GM18907 (cell line): ENCODE measurements around the gene PPP1R18.
A peak's percentile ranks its signal among the peaks of the same experiment; 100 is the strongest.
"Not testable (repeated sequence)": the region's sequence is repeated elsewhere in the genome, so short reads cannot be mapped to it uniquely, and the experiment has no call there.

Experiments used
- ATAC-seq: cut with Tn5 transposase; IDR thresholded peaks from one replicate; pipeline ENCODE4 v1.9.1; 2021; ENCODE audit warnings: mild to moderate bottlenecking, moderate library complexity; ENCODE audit not compliant: unreplicated experiment

The PPP1R18 gene, protein sequence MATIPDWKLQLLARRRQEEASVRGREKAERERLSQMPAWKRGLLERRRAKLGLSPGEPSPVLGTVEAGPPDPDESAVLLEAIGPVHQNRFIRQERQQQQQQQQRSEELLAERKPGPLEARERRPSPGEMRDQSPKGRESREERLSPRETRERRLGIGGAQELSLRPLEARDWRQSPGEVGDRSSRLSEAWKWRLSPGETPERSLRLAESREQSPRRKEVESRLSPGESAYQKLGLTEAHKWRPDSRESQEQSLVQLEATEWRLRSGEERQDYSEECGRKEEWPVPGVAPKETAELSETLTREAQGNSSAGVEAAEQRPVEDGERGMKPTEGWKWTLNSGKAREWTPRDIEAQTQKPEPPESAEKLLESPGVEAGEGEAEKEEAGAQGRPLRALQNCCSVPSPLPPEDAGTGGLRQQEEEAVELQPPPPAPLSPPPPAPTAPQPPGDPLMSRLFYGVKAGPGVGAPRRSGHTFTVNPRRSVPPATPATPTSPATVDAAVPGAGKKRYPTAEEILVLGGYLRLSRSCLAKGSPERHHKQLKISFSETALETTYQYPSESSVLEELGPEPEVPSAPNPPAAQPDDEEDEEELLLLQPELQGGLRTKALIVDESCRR

DNA sequence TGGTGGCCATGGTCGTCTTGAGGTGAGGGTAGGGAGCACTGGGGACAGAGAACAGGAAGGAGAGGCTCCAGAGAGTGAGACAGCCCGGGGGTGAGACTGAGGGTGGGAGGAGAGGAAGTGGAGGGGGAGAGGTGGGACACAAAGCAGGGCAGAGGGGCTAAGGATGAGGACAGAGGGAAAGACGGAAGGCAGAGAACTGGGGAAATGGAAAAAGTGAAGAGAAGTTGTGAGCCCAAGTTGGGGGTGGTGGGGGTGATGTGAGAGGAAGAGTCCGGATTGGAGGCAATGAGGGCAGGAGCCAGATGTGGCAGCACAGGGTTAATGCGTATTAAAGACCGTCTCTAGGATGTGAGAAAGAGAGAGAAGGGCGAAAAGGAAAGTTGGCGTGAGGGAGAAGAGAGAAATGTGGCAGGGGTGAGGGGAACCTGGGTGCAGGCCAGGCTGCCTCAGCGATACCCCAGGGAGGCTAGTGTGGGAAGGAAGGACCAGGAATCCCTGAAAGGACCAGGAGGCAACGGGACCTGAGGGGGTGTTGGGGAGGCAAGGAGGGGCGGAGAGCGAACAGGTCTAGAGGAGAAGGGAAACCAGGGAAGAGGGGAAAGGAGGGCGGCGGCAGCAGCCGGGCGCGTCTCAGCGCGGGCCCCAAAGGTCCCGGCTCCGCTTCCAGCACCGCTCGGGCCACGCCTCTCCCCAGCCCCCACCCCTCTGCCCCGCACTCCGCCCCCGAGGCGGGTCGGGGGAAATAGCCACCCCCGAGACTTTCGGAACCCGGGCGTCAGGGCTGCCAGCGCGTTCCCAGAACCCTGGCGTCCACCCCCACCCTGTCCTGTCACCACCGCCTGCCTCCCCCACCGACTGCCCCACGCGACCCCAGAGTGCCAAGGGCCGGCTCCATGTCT, at the start of gene PPP1R18:
PPP1R18 (minus strand) TSS at position 637 of the 899 bp plus-strand sequence; CDS start at position 10, 627 bp downstream.
- ATAC-seq, result peak; percentile 14

- ATAC-seq, result no peak
Measured at GRCh38 chr6:30735668-30736314, 49.3 kb upstream of the PPP1R18 start.

DNA sequence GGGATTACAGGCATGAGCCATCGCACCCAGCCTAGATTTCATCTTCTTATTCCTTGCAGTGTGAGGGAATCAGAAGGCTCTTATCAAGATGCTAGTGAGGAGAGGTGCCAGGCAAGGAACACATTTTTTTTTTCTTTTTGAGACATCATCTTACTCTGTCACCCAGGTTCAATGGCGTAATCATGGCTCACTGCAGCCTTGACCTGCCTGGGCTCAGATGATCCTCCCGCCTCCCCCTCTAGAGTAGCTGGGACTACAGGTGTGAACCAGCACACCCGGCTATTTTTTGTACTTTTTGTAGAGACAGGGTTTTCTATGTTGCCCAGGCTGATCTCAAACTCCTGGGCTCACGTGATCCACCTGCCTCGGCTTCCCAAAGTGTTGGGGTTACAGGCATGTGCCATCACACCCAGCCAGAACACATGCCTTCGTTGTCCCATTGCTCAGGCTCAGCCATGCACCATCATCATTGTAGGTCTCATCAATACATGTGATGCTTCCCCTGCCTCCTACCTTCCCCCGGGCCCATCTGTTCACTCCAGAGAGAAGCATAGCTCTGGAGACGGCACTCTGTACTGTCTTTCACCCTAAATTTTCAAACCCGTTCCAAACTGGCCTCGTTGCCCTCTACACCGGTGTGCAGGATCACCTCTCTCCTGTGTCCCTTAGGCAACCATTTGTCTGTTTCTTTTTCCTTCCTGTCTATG, 45.9 kb upstream of the PPP1R18 start:
- ATAC-seq, result no peak

DNA sequence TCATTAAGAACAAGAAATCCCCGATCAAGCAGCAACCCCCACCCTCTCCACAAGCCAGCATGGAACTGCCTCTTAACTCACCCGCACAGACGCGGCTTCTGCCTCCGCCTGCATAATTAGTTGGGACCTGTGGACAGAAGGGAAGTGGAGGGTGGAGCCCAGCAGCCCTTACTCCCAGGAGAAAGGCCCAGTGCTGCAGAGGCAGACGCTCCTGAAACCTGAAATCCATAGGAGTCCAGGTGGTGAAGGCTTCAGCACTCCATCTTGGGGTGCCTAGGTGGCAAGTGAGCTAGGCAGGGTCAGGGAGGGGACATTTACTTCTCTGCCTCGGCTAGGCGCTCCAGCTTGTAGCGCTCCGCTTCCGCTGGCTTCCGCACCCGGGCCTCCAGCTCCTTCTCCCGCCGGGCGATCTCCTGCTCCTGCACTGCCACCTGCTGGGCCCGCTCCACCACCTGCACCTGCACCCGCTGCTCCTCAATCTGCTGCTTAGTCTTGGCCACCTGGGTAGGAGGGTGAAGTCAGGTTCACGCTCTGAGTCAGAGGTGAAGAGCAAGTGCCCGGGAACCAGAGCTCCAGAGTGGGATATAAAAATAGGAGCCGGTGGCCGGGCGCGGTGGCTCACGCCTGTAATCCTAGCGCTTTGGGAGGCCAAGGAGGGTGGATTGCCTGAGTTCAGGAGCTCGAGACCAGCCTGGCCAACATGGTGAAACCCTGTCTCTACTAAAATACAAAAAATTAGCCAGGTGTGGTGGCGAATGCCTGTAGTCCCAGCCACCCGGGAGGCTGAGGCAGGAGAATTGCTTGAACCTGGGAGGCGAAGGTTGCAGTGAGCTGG, 44.4 kb upstream of the PPP1R18 start:
- peak; percentile 56 for ATAC-seq

DNA sequence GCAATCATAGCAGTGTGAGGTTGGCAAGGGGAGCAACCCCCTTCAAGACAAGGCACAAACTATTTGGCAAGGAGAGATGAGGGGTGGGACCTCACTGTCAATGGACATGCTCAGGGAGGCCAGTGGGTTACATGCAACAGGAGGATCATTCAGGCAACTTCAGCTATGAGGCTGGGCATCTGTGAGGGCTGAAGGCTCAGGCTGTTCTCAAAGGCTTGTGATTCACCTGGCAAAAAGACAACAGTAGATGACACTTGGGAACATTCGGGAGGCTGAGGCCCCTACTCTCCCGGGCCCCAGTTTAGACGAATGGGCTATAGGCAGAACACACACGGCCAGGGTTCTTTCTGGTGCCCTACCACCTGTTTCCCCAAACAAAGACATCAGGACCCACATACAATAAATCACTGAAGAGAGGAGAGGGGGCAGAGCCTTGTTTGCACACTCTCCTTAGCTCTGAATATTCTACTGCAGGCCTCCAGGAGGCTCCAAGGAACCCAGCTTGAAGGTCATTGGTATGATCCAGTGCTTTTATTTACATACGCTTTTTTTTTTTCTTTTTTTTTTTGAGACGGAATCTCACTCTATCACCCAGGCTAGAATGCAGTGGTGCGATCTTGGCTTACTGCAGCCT, 41.6 kb upstream of the PPP1R18 start:
- ATAC-seq, result no peak

GRCh38 chr6:30726506-30727413, 40.3 kb upstream of the PPP1R18 start:
- no peak for ATAC-seq

- ATAC-seq, result no peak
Measured at GRCh38 chr6:30725713-30726505, 39.5 kb upstream of the PPP1R18 start.

DNA sequence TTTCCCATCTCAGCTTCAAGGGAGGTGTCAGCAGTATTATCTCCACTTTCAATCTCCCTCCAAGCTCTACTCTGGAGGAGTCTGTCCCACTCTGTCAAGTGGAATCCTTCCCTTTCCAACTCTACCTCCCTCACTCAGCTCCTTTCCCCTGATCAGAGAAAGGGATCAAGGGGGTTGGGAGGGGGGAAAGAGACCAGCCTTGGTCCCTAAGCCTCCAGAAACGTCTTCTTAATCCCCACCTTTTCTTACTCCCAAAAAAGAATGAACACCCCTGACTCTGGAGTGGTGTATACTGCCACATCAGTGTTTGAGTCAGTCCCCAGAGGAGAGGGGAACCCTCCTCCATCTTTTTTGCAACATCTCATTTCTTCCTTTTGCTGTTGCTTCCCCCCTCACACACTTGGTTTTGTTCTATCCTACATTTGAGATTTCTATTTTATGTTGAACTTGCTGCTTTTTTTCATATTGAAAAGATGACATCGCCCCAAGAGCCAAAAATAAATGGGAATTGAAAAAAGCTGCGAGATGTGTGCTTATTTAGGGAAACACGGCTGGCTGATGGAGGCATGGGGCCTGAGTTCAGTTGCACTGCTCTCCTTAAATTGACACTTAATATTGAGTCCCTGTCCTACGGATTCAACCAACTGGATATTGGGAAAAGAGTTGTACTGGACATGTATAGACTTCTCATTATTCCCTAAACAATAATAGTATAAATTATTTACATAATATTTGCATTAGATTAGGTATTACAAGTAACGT, 38.6 kb upstream of the PPP1R18 start:
- ATAC-seq, result no peak

- not testable (repeated sequence) for ATAC-seq
Measured at GRCh38 chr6:30723843-30724741, 37.6 kb upstream of the PPP1R18 start.

- ATAC-seq, result not testable (repeated sequence)
Measured at GRCh38 chr6:30723159-30723842, 36.9 kb upstream of the PPP1R18 start.

- ATAC-seq, result no peak
Measured at GRCh38 chr6:30722280-30723112, 36.1 kb upstream of the PPP1R18 start.

DNA sequence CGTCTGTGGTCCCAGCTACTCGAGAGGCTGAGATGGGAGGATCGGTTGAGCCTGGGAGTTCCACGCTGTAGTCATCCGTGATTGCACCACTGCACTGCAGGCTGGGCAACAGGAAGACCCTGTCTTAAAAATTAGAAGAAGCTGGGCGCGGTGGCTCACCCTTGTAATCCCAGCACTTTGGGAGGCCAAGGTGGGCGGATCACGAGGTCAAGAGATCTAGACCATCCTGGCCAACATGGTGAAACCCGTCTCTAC, 35.5 kb upstream of the PPP1R18 start:
- ATAC-seq, result not testable (repeated sequence)

GRCh38 chr6:30721198-30722024, 35.0 kb upstream of the PPP1R18 start:
- ATAC-seq, result peak; percentile 24
